Measurements from ENCODE around the gene GDPGP1.
"Not testable (repeated sequence)": the region's sequence is repeated elsewhere in the genome, so short reads cannot be mapped to it uniquely, and the experiment has no call there.

GRCh38 chr15:90280743-90281142, 46.7 kb downstream of the GDPGP1 start:
- TF ChIP-seq CTCF, POLR2A, POLR2AphosphoS5 (IDR thresholded peaks at IDR 0.05): not testable (repeated sequence)

Data from breast epithelium (tissue), 3 donors.